GM12873 (cell line): ENCODE measurements around the gene MYH11.

ENCODE experiments used
- TF ChIP-seq, protein P1 (sequence below): IDR thresholded peaks from 2 replicates; pipeline ENCODE4 v1.5.1; 2012; ENCODE audit warnings: low read depth, mild to moderate bottlenecking, moderate library complexity, low read length, control low read depth; ENCODE audit not compliant: insufficient read depth; ENCODE audit errors: missing control alignments

MYH11 gene

DNA sequence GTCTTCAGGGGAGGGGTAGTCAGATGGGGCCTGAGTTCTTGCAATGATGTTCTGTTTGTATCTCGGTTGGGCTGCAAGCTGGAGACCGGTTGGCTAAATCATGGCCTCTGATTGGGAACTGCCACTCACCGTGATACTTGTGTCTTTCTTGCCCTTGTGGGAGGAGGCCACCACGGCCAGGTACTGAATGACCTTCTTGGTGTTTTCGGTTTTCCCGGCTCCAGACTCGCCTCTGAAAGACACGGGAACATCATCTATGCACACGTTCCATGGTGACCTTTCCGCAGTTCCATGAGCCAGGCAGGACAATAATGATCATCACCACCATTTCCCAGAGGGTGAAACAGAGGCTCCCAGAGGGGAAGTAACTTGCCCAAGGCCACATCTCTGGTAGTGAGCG, 70.3 kb downstream of the MYH11 start:
- TF ChIP-seq, protein P1, sequence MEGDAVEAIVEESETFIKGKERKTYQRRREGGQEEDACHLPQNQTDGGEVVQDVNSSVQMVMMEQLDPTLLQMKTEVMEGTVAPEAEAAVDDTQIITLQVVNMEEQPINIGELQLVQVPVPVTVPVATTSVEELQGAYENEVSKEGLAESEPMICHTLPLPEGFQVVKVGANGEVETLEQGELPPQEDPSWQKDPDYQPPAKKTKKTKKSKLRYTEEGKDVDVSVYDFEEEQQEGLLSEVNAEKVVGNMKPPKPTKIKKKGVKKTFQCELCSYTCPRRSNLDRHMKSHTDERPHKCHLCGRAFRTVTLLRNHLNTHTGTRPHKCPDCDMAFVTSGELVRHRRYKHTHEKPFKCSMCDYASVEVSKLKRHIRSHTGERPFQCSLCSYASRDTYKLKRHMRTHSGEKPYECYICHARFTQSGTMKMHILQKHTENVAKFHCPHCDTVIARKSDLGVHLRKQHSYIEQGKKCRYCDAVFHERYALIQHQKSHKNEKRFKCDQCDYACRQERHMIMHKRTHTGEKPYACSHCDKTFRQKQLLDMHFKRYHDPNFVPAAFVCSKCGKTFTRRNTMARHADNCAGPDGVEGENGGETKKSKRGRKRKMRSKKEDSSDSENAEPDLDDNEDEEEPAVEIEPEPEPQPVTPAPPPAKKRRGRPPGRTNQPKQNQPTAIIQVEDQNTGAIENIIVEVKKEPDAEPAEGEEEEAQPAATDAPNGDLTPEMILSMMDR, result no peak

DNA sequence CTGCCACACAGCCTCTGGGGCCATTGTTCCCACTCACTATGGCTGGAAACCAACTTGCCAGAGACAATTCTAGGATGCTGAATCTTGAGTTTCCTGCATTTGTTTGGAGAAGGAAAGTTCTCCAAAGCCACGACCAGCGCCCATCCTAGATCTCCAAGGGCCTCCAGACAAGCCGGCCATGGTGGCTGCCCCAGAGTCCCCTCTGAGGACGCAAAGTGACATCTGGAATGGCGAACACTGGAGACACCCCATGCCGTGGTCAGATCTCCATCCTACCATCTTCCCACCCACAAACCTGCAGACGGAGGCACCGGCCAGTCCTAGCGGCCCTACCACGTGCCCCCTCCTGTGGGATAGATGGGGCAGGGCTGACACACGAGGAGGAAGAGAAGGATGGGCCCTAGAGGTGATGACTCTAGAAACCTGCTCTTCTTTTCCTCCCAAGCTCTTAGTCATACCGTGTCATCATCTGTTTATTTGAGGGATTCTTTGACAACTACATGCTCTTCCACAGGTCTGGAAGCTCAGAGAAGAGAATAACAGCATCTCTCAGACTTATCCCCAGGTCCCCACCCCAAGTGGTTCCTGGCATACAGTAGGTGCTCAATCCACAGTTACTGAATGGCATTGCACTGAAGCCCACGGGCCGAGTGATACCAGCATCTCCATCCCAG, 71.3 kb downstream of the MYH11 start:
- TF ChIP-seq, protein P1, result no peak

DNA sequence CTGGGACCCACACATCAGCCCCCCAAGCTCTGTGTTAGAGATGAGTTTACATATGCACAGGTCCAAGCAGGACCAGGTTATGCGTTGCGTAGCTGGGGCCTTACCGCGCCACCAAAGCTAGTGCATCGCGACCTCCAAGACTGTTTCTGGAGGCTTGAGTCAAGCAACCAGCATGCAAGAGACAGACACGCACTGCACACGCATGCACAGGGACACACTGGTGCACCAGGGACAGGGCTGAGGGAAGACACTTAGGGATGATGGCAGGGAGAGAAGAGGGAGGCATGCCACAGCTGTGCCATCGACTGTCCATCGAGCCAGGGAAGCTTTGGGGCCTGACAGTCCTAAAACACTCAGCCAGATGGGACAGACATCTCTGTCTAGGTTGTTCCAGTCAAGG, 72.8 kb downstream of the MYH11 start:
- TF ChIP-seq, protein P1, result no peak

DNA sequence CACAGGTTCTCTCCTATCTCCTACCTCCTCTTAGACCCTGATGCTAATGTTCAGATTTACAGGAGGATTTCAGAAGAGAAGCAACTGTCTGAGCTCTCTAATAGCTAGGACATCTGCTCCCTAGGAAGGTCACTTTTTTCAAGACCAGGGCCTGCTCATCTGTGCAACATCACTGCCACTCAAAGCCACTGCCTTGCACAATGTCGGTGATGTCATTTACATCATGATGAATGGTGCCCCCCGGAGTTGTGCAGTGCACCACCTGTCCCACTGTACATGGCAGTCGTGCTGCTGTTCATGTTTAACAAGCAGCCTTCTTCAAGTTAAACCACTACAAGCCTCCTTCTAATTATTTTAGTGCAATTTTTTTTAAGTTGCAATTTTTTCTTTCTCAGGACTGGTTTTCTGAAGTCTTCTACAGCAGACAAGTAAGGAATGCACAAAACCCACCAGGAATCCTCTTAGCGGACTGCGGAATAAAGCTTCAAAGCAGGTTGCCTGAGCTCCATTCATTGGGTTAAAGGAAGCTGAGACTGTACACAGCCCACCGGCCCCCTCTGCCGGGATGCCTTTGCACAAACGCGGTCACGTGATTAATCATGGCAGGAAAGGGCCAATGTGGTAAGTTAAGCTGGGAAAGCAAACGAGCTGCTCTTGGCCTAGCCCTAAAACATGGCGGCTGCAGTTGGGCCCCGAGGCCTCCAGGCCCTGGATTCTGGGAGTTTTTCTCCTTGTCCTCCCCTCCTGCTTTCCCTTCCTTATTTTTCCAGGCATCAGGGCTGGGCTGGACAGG, 74.1 kb downstream of the MYH11 start:
- TF ChIP-seq, protein P1, result no peak

DNA sequence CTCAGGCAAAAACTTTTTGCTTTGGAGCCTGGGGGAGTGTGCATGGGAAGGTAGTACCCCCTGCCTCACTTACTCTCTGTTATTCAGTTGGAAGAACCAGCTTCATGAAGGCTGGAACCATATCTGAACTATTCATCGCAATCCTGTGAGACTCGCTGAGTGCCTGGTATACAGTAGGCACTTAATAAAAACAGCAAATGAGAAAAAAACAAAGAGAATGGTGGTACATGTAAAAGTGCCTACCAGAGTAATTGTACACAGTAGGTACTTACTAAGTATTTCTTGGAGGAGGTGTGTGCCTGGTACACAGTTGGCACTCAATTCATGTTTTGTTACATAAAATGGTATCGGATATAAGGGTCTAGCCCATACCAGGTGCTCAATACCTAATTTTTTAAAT, 75.2 kb downstream of the MYH11 start:
- TF ChIP-seq, protein P1, result no peak

DNA sequence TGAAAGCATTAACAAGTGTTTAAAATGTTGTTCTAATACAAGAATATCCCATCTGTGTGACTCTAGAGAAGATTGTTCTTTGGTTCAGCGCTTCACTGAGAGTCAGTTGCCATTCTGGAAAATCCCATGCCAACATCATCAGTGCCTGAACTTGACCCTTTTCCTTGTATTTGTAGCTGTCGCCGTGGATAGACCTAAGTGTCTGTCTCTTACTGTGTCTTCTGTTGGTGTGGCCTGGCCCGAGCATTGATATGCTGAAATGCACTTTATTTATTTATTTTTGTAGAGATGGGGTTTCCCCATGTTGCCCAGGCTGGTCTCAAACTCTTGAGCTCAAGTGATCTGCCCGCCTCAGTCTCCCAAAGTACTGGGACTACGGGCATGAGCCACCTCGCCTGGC, 76.0 kb downstream of the MYH11 start:
- TF ChIP-seq, protein P1, result no peak

DNA sequence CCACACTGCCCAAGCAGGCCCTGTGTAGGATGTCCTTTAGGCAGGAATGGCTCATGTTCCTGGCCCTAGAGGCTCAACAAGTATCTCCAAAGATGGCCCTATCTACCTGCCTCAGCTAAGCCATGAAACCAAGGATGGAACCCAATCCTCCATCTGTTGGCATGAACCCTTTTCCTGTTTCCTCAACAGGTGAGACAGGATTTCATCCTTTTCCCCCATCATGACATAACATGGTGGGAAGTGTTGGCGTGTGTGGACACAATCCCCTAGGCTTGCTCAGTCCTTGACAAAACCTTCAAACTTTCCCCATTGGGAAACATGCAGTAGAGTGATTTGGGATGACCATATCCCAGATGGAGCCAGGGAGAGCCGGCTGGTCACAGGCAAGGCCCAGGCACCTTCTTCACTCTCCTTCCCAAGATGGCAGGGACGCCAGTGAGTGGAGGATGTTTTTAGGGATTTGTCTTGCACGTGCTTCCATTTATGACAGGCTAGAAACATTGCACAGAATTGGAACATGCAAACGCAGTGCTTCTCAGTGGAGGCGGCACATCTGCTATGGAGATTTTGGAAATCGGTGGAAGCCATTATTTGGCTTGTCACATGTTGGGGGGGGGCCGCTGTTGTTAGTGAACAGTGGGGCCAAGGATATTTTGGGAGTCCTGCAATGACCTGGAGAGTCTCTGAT, 77.0 kb downstream of the MYH11 start:
- TF ChIP-seq, protein P1, result no peak
